ENCODE results near the gene ELOVL5. TPM values are rescaled to one million over a fixed set of nuclear protein-coding genes. Genes with fewer than 3 reads are reported as not detected.
"Not testable (repeated sequence)": the region's sequence is repeated elsewhere in the genome, so short reads cannot be mapped to it uniquely, and the experiment has no call there.

Gene ELOVL5
- total RNA-seq, 1 donor from 2014 or later: 67.1 TPM

- DNase-seq (ENCODE audit: low spot score, unreplicated experiment): no peak
- H3K9me3 Mint-ChIP-seq (ENCODE audit: low read depth): peaks cover 4% of the 10 kb centered on the region
- no peaks in the 10 kb centered on the region for H3K27me3 Mint-ChIP-seq
- TF ChIP-seq, protein P1, sequence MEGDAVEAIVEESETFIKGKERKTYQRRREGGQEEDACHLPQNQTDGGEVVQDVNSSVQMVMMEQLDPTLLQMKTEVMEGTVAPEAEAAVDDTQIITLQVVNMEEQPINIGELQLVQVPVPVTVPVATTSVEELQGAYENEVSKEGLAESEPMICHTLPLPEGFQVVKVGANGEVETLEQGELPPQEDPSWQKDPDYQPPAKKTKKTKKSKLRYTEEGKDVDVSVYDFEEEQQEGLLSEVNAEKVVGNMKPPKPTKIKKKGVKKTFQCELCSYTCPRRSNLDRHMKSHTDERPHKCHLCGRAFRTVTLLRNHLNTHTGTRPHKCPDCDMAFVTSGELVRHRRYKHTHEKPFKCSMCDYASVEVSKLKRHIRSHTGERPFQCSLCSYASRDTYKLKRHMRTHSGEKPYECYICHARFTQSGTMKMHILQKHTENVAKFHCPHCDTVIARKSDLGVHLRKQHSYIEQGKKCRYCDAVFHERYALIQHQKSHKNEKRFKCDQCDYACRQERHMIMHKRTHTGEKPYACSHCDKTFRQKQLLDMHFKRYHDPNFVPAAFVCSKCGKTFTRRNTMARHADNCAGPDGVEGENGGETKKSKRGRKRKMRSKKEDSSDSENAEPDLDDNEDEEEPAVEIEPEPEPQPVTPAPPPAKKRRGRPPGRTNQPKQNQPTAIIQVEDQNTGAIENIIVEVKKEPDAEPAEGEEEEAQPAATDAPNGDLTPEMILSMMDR (IDR thresholded peaks at IDR 0.05; ENCODE audit: unreplicated experiment): no peak
- peaks cover 7% of the 10 kb centered on the region for H3K36me3 Mint-ChIP-seq (ENCODE audit: insufficient read depth)
- no peak overlapping the region for H3K27ac Mint-ChIP-seq
- H3K4me1 Mint-ChIP-seq (ENCODE audit: low read depth): peaks cover 9% of the 10 kb centered on the region
- no peak overlapping the region for H3K4me3 Mint-ChIP-seq (ENCODE audit: low read depth)
Measured at GRCh38 chr6:53309059-53309900, 39.5 kb downstream of the ELOVL5 start.

GRCh38 chr6:53306819-53307347 lies 41.9 kb downstream of the ELOVL5 start:
- Mint-ChIP-seq H3K27me3 (no peaks in the 10 kb centered on the region), H3K9me3 (ENCODE audit: low read depth) (peaks cover 4% of the 10 kb centered on the region), H3K36me3 (ENCODE audit: insufficient read depth) (peaks cover 7% of the 10 kb centered on the region), H3K4me1 (ENCODE audit: low read depth) (peaks cover 26% of the 10 kb centered on the region), H3K4me3 (ENCODE audit: low read depth) (no peak overlapping the region), H3K27ac (no peak overlapping the region)
- DNase-seq (ENCODE audit: low spot score, unreplicated experiment): no peak
- TF ChIP-seq, protein P1 (IDR thresholded peaks at IDR 0.05; ENCODE audit: unreplicated experiment): no peak

DNA sequence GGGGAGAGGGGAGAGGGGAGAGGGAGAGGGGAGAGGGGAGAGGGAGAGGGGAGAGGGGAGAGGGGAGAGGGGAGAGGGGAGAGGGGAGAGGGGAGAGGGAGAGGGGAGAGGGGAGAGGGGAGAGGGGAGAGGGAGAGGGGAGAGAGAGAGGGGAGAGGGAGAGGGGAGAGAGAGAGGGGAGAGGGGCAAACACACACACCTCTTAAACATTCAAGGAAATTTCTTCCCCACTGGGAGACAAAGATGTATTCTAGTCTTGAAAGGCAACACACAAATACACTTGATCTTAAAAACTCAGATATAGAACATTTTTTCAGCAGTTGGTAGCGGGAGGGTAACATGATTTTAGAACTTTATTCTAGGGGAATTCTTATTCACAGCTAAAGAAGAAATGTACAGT lies 42.5 kb downstream of the ELOVL5 start:
- H3K36me3 Mint-ChIP-seq (ENCODE audit: insufficient read depth): not testable (repeated sequence)

DNA sequence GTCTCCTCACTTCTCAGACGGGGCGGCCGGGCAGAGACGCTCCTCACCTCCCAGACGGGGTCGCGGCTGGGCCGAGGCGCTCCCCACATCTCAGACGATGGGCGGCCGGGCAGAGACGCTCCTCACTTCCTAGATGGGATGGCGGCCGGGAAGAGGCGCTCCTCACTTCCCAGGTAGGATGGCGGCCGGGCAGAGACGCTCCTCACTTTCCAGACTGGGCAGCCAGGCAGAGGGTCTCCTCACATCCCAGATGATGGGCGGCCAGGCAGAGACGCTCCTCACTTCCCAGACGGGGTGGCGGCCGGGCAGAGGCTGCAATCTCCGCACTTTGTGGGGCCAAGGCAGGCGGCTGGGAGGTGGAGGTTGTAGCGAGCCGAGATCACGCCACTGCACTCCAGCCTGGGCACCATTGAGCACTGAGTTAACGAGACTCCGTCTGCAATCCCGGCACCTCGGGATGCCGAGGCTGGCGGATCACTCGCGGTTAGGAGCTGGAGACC lies 43.2 kb downstream of the ELOVL5 start:
- not testable (repeated sequence) for H3K9me3 Mint-ChIP-seq (ENCODE audit: low read depth); H3K27ac Mint-ChIP-seq; H3K36me3 Mint-ChIP-seq (ENCODE audit: insufficient read depth); H3K27me3 Mint-ChIP-seq; H3K4me3 Mint-ChIP-seq (ENCODE audit: low read depth); DNase-seq (ENCODE audit: low spot score, unreplicated experiment)
- peaks cover 35% of the 10 kb centered on the region for H3K4me1 Mint-ChIP-seq (ENCODE audit: low read depth)

More for the DNA sequence above, 42.5 kb downstream of the ELOVL5 start:
- DNase-seq (ENCODE audit: low spot score, unreplicated experiment); H3K4me3 Mint-ChIP-seq (ENCODE audit: low read depth); H3K27ac Mint-ChIP-seq; H3K9me3 Mint-ChIP-seq (ENCODE audit: low read depth); H3K27me3 Mint-ChIP-seq: not testable (repeated sequence)
- peaks cover 32% of the 10 kb centered on the region for H3K4me1 Mint-ChIP-seq (ENCODE audit: low read depth)

GRCh38 chr6:53304953-53305352 lies 43.8 kb downstream of the ELOVL5 start:
- Mint-ChIP-seq H3K27ac (peak overlapping the region; percentile 76), H3K4me1 (ENCODE audit: low read depth) (peaks cover 38% of the 10 kb centered on the region)
- not testable (repeated sequence) for DNase-seq (ENCODE audit: low spot score, unreplicated experiment); H3K36me3 Mint-ChIP-seq (ENCODE audit: insufficient read depth); H3K9me3 Mint-ChIP-seq (ENCODE audit: low read depth); H3K4me3 Mint-ChIP-seq (ENCODE audit: low read depth); H3K27me3 Mint-ChIP-seq

- DNase-seq (ENCODE audit: low spot score, unreplicated experiment): no peak
- peak overlapping the region; percentile 9 for H3K27ac Mint-ChIP-seq
- TF ChIP-seq, protein P1 (IDR thresholded peaks at IDR 0.05; ENCODE audit: unreplicated experiment): no peak
- peaks cover 4% of the 10 kb centered on the region for H3K9me3 Mint-ChIP-seq (ENCODE audit: low read depth)
- H3K4me1 Mint-ChIP-seq (ENCODE audit: low read depth): peaks cover 35% of the 10 kb centered on the region
- H3K4me3 Mint-ChIP-seq (ENCODE audit: low read depth): no peak overlapping the region
- H3K27me3 Mint-ChIP-seq: no peaks in the 10 kb centered on the region
- peaks cover 7% of the 10 kb centered on the region for H3K36me3 Mint-ChIP-seq (ENCODE audit: insufficient read depth)
Measured at GRCh38 chr6:53302678-53303360, 45.9 kb downstream of the ELOVL5 start.
